KMS-11 (cell line): ENCODE results near the gene CNTLN.

Experiments
- H2AFZ ChIP-seq: fragments of 200-600 bp; sonication (generic); 2 replicates; pipeline ENCODE4 v1.6.1; 2016; ENCODE audit warnings: antibody characterized with exemption, mixed run types, low read depth
- H3K27ac ChIP-seq: fragments of 200-600 bp; sonication (generic); 2 replicates; pipeline ENCODE4 v1.6.1; 2016; ENCODE audit warnings: mild to moderate bottlenecking, mixed run types
- H3K27me3 ChIP-seq: fragments of 200-600 bp; sonication (generic); 2 replicates; pipeline ENCODE4 v1.6.1; 2017; ENCODE audit warnings: mild to moderate bottlenecking, low read depth, mixed run types, moderate library complexity; ENCODE audit not compliant: insufficient read depth
- H3K36me3 ChIP-seq: fragments of 200-600 bp; sonication (generic); 2 replicates; pipeline ENCODE4 v1.6.1; 2017; ENCODE audit warnings: mild to moderate bottlenecking, mixed run types; ENCODE audit not compliant: insufficient read depth
- H3K4me1 ChIP-seq: fragments of 200-600 bp; sonication (generic); 2 replicates; pipeline ENCODE4 v1.6.1; 2016; ENCODE audit warnings: mild to moderate bottlenecking, low read depth, mixed run types; ENCODE audit not compliant: poor library complexity, severe bottlenecking
- H3K4me2 ChIP-seq: fragments of 200-600 bp; sonication (generic); 2 replicates; pipeline ENCODE4 v1.7.0; 2016; ENCODE audit warnings: mild to moderate bottlenecking, mixed run types
- H3K4me3 ChIP-seq: fragments of 200-600 bp; sonication (generic); IDR thresholded peaks from 2 replicates; pipeline ENCODE4 v1.6.1; 2017; ENCODE audit warnings: low read depth, low read length, mixed read lengths; ENCODE audit not compliant: insufficient read depth
- H3K79me2 ChIP-seq: fragments of 200-600 bp; sonication (generic); 2 replicates; pipeline ENCODE4 v1.6.1; 2016; ENCODE audit warnings: low read depth, mixed run types; ENCODE audit not compliant: insufficient read depth
- H3K9ac ChIP-seq: fragments of 200-600 bp; sonication (generic); 2 replicates; pipeline ENCODE4 v1.6.1; 2016; ENCODE audit warnings: mild to moderate bottlenecking, mixed run types
- H4K20me1 ChIP-seq: fragments of 200-600 bp; sonication (generic); 2 replicates; pipeline ENCODE4 v1.6.1; 2016; ENCODE audit warnings: mild to moderate bottlenecking, mixed run types; ENCODE audit not compliant: insufficient read depth
- CTCF ChIP-seq: fragments of 200-600 bp; sonication (generic); conservative IDR thresholded peaks from 2 replicates; pipeline ENCODE4 v1.6.1; 2017; ENCODE audit warnings: low read depth, mild to moderate bottlenecking, antibody characterized with exemption, low read length, moderate library complexity, mixed read lengths

CNTLN gene

GRCh38 chr9:17159469-17159868 is 24.6 kb downstream of the CNTLN start:
- TF ChIP-seq CTCF: no peak
- Histone ChIP-seq H3K9ac (no peak overlapping the region), H3K27ac (no peak overlapping the region), H3K4me2 (no peak overlapping the region), H3K79me2 (peaks cover 4% of the 10 kb centered on the region; the same call in 1 of the 2 replicates), H3K27me3 (no peaks in the 10 kb centered on the region), H3K36me3 (no peaks in the 10 kb centered on the region), H3K4me1 (no peaks in the 10 kb centered on the region), H3K4me3 (no peak overlapping the region), H4K20me1 (no peaks in the 10 kb centered on the region), H2AFZ (no peak overlapping the region)

GRCh38 chr9:17160327-17160726 is 25.5 kb downstream of the CNTLN start:
- peaks cover 4% of the 10 kb centered on the region; the same call in 1 of the 2 replicates for H3K79me2 ChIP-seq
- no peak overlapping the region for H2AFZ ChIP-seq
- H3K4me2 ChIP-seq: no peak overlapping the region
- no peak for TF ChIP-seq CTCF
- H3K4me1 ChIP-seq: no peaks in the 10 kb centered on the region
- no peaks in the 10 kb centered on the region for H4K20me1 ChIP-seq
- no peaks in the 10 kb centered on the region for H3K27me3 ChIP-seq
- H3K4me3 ChIP-seq: no peak overlapping the region
- H3K36me3 ChIP-seq: no peaks in the 10 kb centered on the region
- H3K9ac ChIP-seq: no peak overlapping the region
- H3K27ac ChIP-seq: no peak overlapping the region

GRCh38 chr9:17165764-17166163 is 30.9 kb downstream of the CNTLN start:
- TF ChIP-seq CTCF: no peak
- H2AFZ ChIP-seq: no peak overlapping the region
- H3K36me3 ChIP-seq: no peaks in the 10 kb centered on the region
- H3K4me3 ChIP-seq: no peak overlapping the region
- no peak overlapping the region for H3K4me2 ChIP-seq
- H3K4me1 ChIP-seq: no peaks in the 10 kb centered on the region
- no peak overlapping the region for H3K27ac ChIP-seq
- H3K27me3 ChIP-seq: no peaks in the 10 kb centered on the region
- H4K20me1 ChIP-seq: no peaks in the 10 kb centered on the region
- peaks cover 4% of the 10 kb centered on the region; the same call in 1 of the 2 replicates for H3K79me2 ChIP-seq
- no peak overlapping the region for H3K9ac ChIP-seq

- Histone ChIP-seq H3K4me1 (no peaks in the 10 kb centered on the region), H4K20me1 (no peaks in the 10 kb centered on the region), H3K4me2 (no peak overlapping the region), H3K4me3 (no peak overlapping the region), H3K27me3 (no peaks in the 10 kb centered on the region), H3K27ac (no peak overlapping the region), H3K36me3 (no peaks in the 10 kb centered on the region), H3K9ac (no peak overlapping the region), H2AFZ (no peak overlapping the region), H3K79me2 (peaks cover 4% of the 10 kb centered on the region; the same call in 1 of the 2 replicates)
- no peak for TF ChIP-seq CTCF
Observed at GRCh38 chr9:17166346-17166745, 31.5 kb downstream of the CNTLN start.
